Measurements from ENCODE around the gene USP19.

- TF ChIP-seq CTCF (conservative IDR thresholded peaks at IDR 0.05; ENCODE audit: low read depth, low read length) (no peak), POLR2A (IDR thresholded peaks at IDR 0.05; ENCODE audit: low read depth, low read length) (no peak), MXI1 (IDR thresholded peaks at IDR 0.05; ENCODE audit: borderline replicate concordance, low read depth, low read length) (no peak), MAZ (IDR thresholded peaks at IDR 0.05; ENCODE audit: borderline replicate concordance, low read depth, low read length) (no peak), SMC3 (IDR thresholded peaks at IDR 0.05; ENCODE audit: low read depth, low read length) (no peak), MAFK (IDR thresholded peaks at IDR 0.05; ENCODE audit: low read depth, low read length) (no peak)
Observed at GRCh38 chr3:49076116-49076515, 44.5 kb downstream of the USP19 start.

Measured in IMR-90 (cell line).